Heart left ventricle (tissue), 16 donors: ENCODE data around the gene OMP. TPM values are rescaled to one million over a fixed set of nuclear protein-coding genes. Genes with fewer than 3 reads are reported as not detected.

ENCODE experiments used
- ATAC-seq, 4 donors: fragments of 200-7000 bp; cut with Tn5 transposase; one replicate each; pipeline ENCODE4 v1.9.1; 2020 to 2022; ENCODE audit warnings: moderate library complexity in 4 of 4, mild to moderate bottlenecking in 3 of 4, moderate number of reproducible peaks in 1 of 4
- DNase-seq, 5 donors: peaks; one replicate each; pipeline ENCODE4 v3.0.0-alpha.2; 2020
- H3K27ac ChIP-seq, 12 donors: fragments of 200-600 bp; sonication (generic) in 4 of 12; one replicate each; pipeline versions ENCODE4 v1.5.0 to v1.8.0; 2016 to 2022; ENCODE audit warnings: mild to moderate bottlenecking in 2 of 12
- H3K27me3 ChIP-seq, 9 donors: fragments of 200-600 bp; sonication (generic) in 2 of 9; one replicate each; pipeline versions ENCODE4 v1.5.1 to v1.8.0; 2016 to 2022; ENCODE audit warnings: mild to moderate bottlenecking in 3 of 9
- H3K36me3 ChIP-seq, 9 donors: fragments of 200-600 bp; sonication (generic) in 2 of 9; one replicate each; pipeline versions ENCODE4 v1.5.0 to v1.8.0; 2018 to 2022; ENCODE audit warnings: mild to moderate bottlenecking in 2 of 9
- H3K4me1 ChIP-seq, 12 donors: fragments of 200-600 bp; sonication (generic) in 4 of 12; one replicate each; pipeline versions ENCODE4 v1.5.0 to v1.8.0; 2016 to 2022; ENCODE audit warnings: mild to moderate bottlenecking in 3 of 12
- H3K4me3 ChIP-seq, 12 donors: fragments of 200-600 bp; sonication (generic) in 4 of 12; one replicate each; pipeline versions ENCODE4 v1.5.0 to v1.8.0; 2017 to 2022; ENCODE audit warnings: mild to moderate bottlenecking in 9 of 12, moderate library complexity in 4 of 12
- H3K9me3 ChIP-seq, 12 donors: fragments of 200-600 bp; sonication (generic) in 4 of 12; one replicate each; pipeline versions ENCODE4 v1.5.0 to v1.8.0; 2016 to 2022; ENCODE audit warnings: mild to moderate bottlenecking in 1 of 12
- CTCF ChIP-seq, 12 donors: fragments of 200-600 bp; sonication (generic) in 4 of 12; IDR thresholded peaks; one replicate each; pipeline versions ENCODE4 v1.5.0 to v1.8.0; 2018 to 2022; ENCODE audit warnings: antibody characterized with exemption in 12 of 12, mild to moderate bottlenecking in 5 of 12
- POLR2A ChIP-seq, 2 donors: fragments of 450-650 bp; IDR thresholded peaks; one replicate each; pipeline ENCODE4 v1.6.1; 2017; ENCODE audit warnings: antibody characterized with exemption in 2 of 2, mild to moderate bottlenecking in 2 of 2, moderate library complexity in 2 of 2
- WGBS, 4 donors: extraction: QIAGEN DNeasy Blood & Tissue Kit in 2 of 4; methylation state at CpG; one replicate each; pipeline versions ENCODE4 v1.1.5 to v1.1.7; 2013 to 2018; 5-methylcytosine and 5-hydroxymethylcytosine counted together
- intact Hi-C, 10 donors: fragments of 100-400 bp; cut with DNase I; formaldehyde crosslinking; loops; one replicate each; pipeline versions ENCODE4 v1.11.1 to v1.14.2; 2022
- polyA plus RNA-seq, 2 donors: library from polyadenylated mRNA; stranded (reverse); fragments of 200-250 nt; gene quantifications; one replicate each; pipeline ENCODE4 v1.2.3, GENCODE V29; 2013
- total RNA-seq, 9 donors: library from RNA; depleted of rRNA in 2 of 9; stranded (reverse); fragments of >200 nt in 2 of 9; fragmentation: NEBNext Ultra II Directional in 3 of 9; extraction: Animal tissue kit (Norgen Biotek cat#: 25700) in 3 of 9; gene quantifications; one replicate each; pipeline versions ENCODE4 v1.1.0 to v1.2.4, GENCODE V29; 2016 to 2023
- donor health status: ischemic (EF 13 %, LVEDD 7.1; RV severe dilation, severe dysfunction).
- donor health status: healthy with polysubstance abuse.
- donor health status: DM: no; HTN: yes; CAD: no.
- donor health status: DM: no; HTN: no; CAD: no.
- donor health status: ischemic (EF 25% LVEDD 6.9; RV normal size, moderate dysfunction).
- donor health status: ischemic (EF 25% LVEDD 5.7; RV mildly dilated, moderate dysfunction).
- donor health status: healthy.
- donor health status: DM: yes; HTN: yes; CAD: no.
- donor health status: ischemic (EF 35%, LVEDD 5.7; RV mildly dilated, moderate dysfunction).
- donor health status: nonischemic (EF 11% LVEDD 7.7; RV severe dilation, severe dysfunction).
- donor health status: DM: yes; HTN: yes; CAD: no.
- donor health status: PGD.
- donor health status: ischemic (EF 29% LVEDD 5.4; RV normal size, mild dysfunction).
- donor health status: nonischemic (EF 23%, LVEDD 6.1; RV moderate dilation, normal function).

The OMP gene
- total and polyA plus RNA-seq, 11 donors: not detected

GRCh38 chr11:77147036-77147315 lies 44.3 kb downstream of the OMP start:
- H3K4me1 ChIP-seq: peaks cover 0 to 7% (median 2%) of the 10 kb centered on the region in 12 donors
- no peaks in the 10 kb centered on the region for H3K9me3 ChIP-seq
- DNase-seq (no peak), ATAC-seq (no peak)
- TF ChIP-seq CTCF (IDR thresholded peaks at IDR 0.05) (no peak), POLR2A (IDR thresholded peaks at IDR 0.05) (no peak)
- intact Hi-C loops: no loop called here
- 83 to 97% (median 94%) methylated on average over 1 of the region's 1 CpG for WGBS, 4 donors
- H3K27ac ChIP-seq: no peak overlapping the region
- H3K27me3 ChIP-seq: peaks cover 0 to 2% (median 0%) of the 10 kb centered on the region in 9 donors
- no peak overlapping the region for H3K4me3 ChIP-seq
- no peaks in the 10 kb centered on the region for H3K36me3 ChIP-seq

- H3K27me3 ChIP-seq: peaks cover 0 to 2% (median 0%) of the 10 kb centered on the region in 9 donors
- H3K4me1 ChIP-seq: peaks cover 0 to 13% (median 4%) of the 10 kb centered on the region in 12 donors
- no peak for TF ChIP-seq POLR2A (IDR thresholded peaks at IDR 0.05)
- no peak for TF ChIP-seq CTCF (IDR thresholded peaks at IDR 0.05)
- no peak overlapping the region for H3K27ac ChIP-seq
- no peaks in the 10 kb centered on the region for H3K9me3 ChIP-seq
- intact Hi-C loops: no loop called here
- WGBS, 4 donors: 16 to 32% (median 27%) methylated on average over 28 to 47 of the region's 47 CpGs
- H3K36me3 ChIP-seq: no peaks in the 10 kb centered on the region
- DNase-seq: peak in 1 of 5 donors; percentile 56
- ATAC-seq: peak in 2 of 4 donors; percentile 4 to 15
- peak overlapping the region in 8 of 12 donors; percentile 10 to 37 (median 32) for H3K4me3 ChIP-seq
Observed at GRCh38 chr11:77147668-77148321, 45.2 kb downstream of the OMP start.

GRCh38 chr11:77148963-77149715 lies 46.5 kb downstream of the OMP start:
- H3K36me3 ChIP-seq: no peaks in the 10 kb centered on the region
- no peak overlapping the region for H3K4me3 ChIP-seq
- TF ChIP-seq CTCF (IDR thresholded peaks at IDR 0.05) (no peak), POLR2A (IDR thresholded peaks at IDR 0.05) (no peak)
- H3K27ac ChIP-seq: no peak overlapping the region
- intact Hi-C loops: no loop called here
- peaks cover 0 to 2% (median 0%) of the 10 kb centered on the region in 9 donors for H3K27me3 ChIP-seq
- H3K9me3 ChIP-seq: no peaks in the 10 kb centered on the region
- peaks cover 0 to 26% (median 13%) of the 10 kb centered on the region in 12 donors for H3K4me1 ChIP-seq
- no peak for DNase-seq
- no peak for ATAC-seq
- 91 to 94% (median 93%) methylated on average over 8 of the region's 8 CpGs for WGBS, 4 donors

GRCh38 chr11:77149716-77150392 lies 47.2 kb downstream of the OMP start:
- no peaks in the 10 kb centered on the region for H3K9me3 ChIP-seq
- no peak overlapping the region for H3K4me3 ChIP-seq
- peaks cover 0 to 2% (median 0%) of the 10 kb centered on the region in 9 donors for H3K27me3 ChIP-seq
- no peak for ATAC-seq
- no peak overlapping the region for H3K27ac ChIP-seq
- TF ChIP-seq CTCF (IDR thresholded peaks at IDR 0.05) (no peak), POLR2A (IDR thresholded peaks at IDR 0.05) (no peak)
- peaks cover 0 to 33% (median 18%) of the 10 kb centered on the region in 12 donors for H3K4me1 ChIP-seq
- no peak for DNase-seq
- WGBS, 4 donors: 77 to 89% (median 83%) methylated on average over 9 to 12 of the region's 12 CpGs
- no peaks in the 10 kb centered on the region for H3K36me3 ChIP-seq
- intact Hi-C loops: no loop called here
